GM23248 (cell line): ENCODE results near the gene DYNC2H1.

Experiments
- EZH2 ChIP-seq: fragments of 200-600 bp; sonication (generic); IDR thresholded peaks from 2 replicates; pipeline ENCODE4 v1.6.1; 2018; ENCODE audit warnings: antibody characterized with exemption, mild to moderate bottlenecking; ENCODE audit not compliant: insufficient read depth, poor library complexity, severe bottlenecking
- EZH2phosphoT487 ChIP-seq: fragments of 200-600 bp; sonication (generic); IDR thresholded peaks from 2 replicates; pipeline ENCODE4 v1.6.1; 2018; ENCODE audit warnings: antibody characterized with exemption, moderate library complexity, mild to moderate bottlenecking, low read depth; ENCODE audit not compliant: insufficient read depth

- TF ChIP-seq EZH2phosphoT487: no peak
- no peak for TF ChIP-seq EZH2
These were observed 38.2 kb upstream of the DYNC2H1 start for GRCh38 chr11:103071008-103071407.
